ENCODE data around the gene TUBGCP3. TPM values are rescaled to one million over a fixed set of nuclear protein-coding genes. Genes with fewer than 3 reads are reported as not detected.
"Not testable (repeated sequence)": the region's sequence is repeated elsewhere in the genome, so short reads cannot be mapped to it uniquely, and the experiment has no call there.

Gene TUBGCP3
- total RNA-seq (40.7 TPM), polyA plus RNA-seq (10 to 100 TPM; 10.9 to 15.0 (median 13.3) TPM)

GRCh38 chr13:112587764-112588489 lies at the start of gene TUBGCP3:
TUBGCP3 (minus strand) TSS chr13:112588153; CDS start chr13:112587980, 173 bp downstream.
- H3K4me1 Mint-ChIP-seq, result peaks cover 16 to 48% (median 32%) of the 10 kb centered on the region in 4 donors
- H3K9me3 Mint-ChIP-seq, result peaks cover 0 to 4% (median 0%) of the 10 kb centered on the region in 7 donors
- Histone ChIP-seq H3K4me1 (ENCODE audit: control insufficient read depth, insufficient read depth, low read length, poor library complexity, severe bottlenecking) (peaks cover 30% of the 10 kb centered on the region), H3K9me3 (ENCODE audit: control insufficient read depth in 2 of 2, low read length in 2 of 2) (no peaks in the 10 kb centered on the region), H3K36me3 (ENCODE audit: control insufficient read depth, insufficient read depth, low read length) (no peaks in the 10 kb centered on the region), H3K27ac (ENCODE audit: insufficient read depth, low read length, poor library complexity, severe bottlenecking) (peak within 1 kb of the TSS; percentile 78), H3K4me3 (ENCODE audit: low read depth, low read length) (peak within 1 kb of the TSS; percentile 93), H3K27me3 (ENCODE audit: control insufficient read depth, insufficient read depth, low read length) (no peaks in the 10 kb centered on the region)
- ATAC-seq (ENCODE audit: low read depth in 2 of 2) (peak; percentile 85 to 88), DNase-seq (peak; percentile 63 to 89 (median 77))
- H3K36me3 Mint-ChIP-seq, result peaks cover 5% of the 10 kb centered on the region
- H3K27ac Mint-ChIP-seq, result peak within 1 kb of the TSS; percentile 77 to 96 (median 92)
- H3K4me3 Mint-ChIP-seq, result peak within 1 kb of the TSS; percentile 86 to 99 (median 93)
- H3K27me3 Mint-ChIP-seq, result peaks cover 5% of the 10 kb centered on the region

- no peak overlapping the region for H3K4me3 Mint-ChIP-seq
- ATAC-seq (ENCODE audit: low read depth in 2 of 2) (no peak), DNase-seq (no peak)
- Histone ChIP-seq H3K4me1 (ENCODE audit: control insufficient read depth, insufficient read depth, low read length, poor library complexity, severe bottlenecking) (peaks cover 13% of the 10 kb centered on the region), H3K36me3 (ENCODE audit: control insufficient read depth, insufficient read depth, low read length) (no peaks in the 10 kb centered on the region), H3K27ac (ENCODE audit: insufficient read depth, low read length, poor library complexity, severe bottlenecking) (no peak overlapping the region), H3K9me3 (ENCODE audit: control insufficient read depth in 2 of 2, low read length in 2 of 2) (no peaks in the 10 kb centered on the region), H3K27me3 (ENCODE audit: control insufficient read depth, insufficient read depth, low read length) (peaks cover 9% of the 10 kb centered on the region), H3K4me3 (ENCODE audit: low read depth, low read length) (no peak overlapping the region)
- peaks cover 17% of the 10 kb centered on the region for H3K27me3 Mint-ChIP-seq
- no peaks in the 10 kb centered on the region for H3K36me3 Mint-ChIP-seq
- H3K9me3 Mint-ChIP-seq, result no peaks in the 10 kb centered on the region
- H3K4me1 Mint-ChIP-seq, result peaks cover 5 to 20% (median 9%) of the 10 kb centered on the region in 4 donors
- no peak overlapping the region for H3K27ac Mint-ChIP-seq
Observed at GRCh38 chr13:112637017-112637801, 49.3 kb upstream of the TUBGCP3 start.

- peaks cover 13% of the 10 kb centered on the region for H3K4me1 ChIP-seq (ENCODE audit: control insufficient read depth, insufficient read depth, low read length, poor library complexity, severe bottlenecking)
- no peak overlapping the region for H3K4me3 ChIP-seq (ENCODE audit: low read depth, low read length)
- peaks cover 19% of the 10 kb centered on the region for H3K27me3 Mint-ChIP-seq
- no peaks in the 10 kb centered on the region for H3K9me3 ChIP-seq (ENCODE audit: control insufficient read depth in 2 of 2, low read length in 2 of 2)
- H3K27me3 ChIP-seq (ENCODE audit: control insufficient read depth, insufficient read depth, low read length), result peaks cover 9% of the 10 kb centered on the region
- no peaks in the 10 kb centered on the region for H3K9me3 Mint-ChIP-seq
- peaks cover 3 to 17% (median 9%) of the 10 kb centered on the region in 4 donors for H3K4me1 Mint-ChIP-seq
- no peaks in the 10 kb centered on the region for H3K36me3 Mint-ChIP-seq
- H3K27ac ChIP-seq (ENCODE audit: insufficient read depth, low read length, poor library complexity, severe bottlenecking), result no peak overlapping the region
- no peaks in the 10 kb centered on the region for H3K36me3 ChIP-seq (ENCODE audit: control insufficient read depth, insufficient read depth, low read length)
- DNase-seq (no peak), ATAC-seq (ENCODE audit: low read depth in 2 of 2) (no peak)
- H3K4me3 Mint-ChIP-seq, result no peak overlapping the region
- H3K27ac Mint-ChIP-seq, result no peak overlapping the region
Observed at GRCh38 chr13:112636401-112636975, 48.5 kb upstream of the TUBGCP3 start.

GRCh38 chr13:112635323-112635722 lies 47.4 kb upstream of the TUBGCP3 start:
- Mint-ChIP-seq H3K9me3 (no peaks in the 10 kb centered on the region), H3K27ac (no peak overlapping the region), H3K27me3 (peaks cover 26% of the 10 kb centered on the region), H3K4me1 (peaks cover 2 to 12% (median 7%) of the 10 kb centered on the region in 4 donors), H3K36me3 (no peaks in the 10 kb centered on the region), H3K4me3 (no peak overlapping the region)
- ATAC-seq (ENCODE audit: low read depth in 2 of 2) (no peak), DNase-seq (no peak)
- peaks cover 9% of the 10 kb centered on the region for H3K27me3 ChIP-seq (ENCODE audit: control insufficient read depth, insufficient read depth, low read length)
- no peak overlapping the region for H3K4me3 ChIP-seq (ENCODE audit: low read depth, low read length)
- no peaks in the 10 kb centered on the region for H3K36me3 ChIP-seq (ENCODE audit: control insufficient read depth, insufficient read depth, low read length)
- no peak overlapping the region for H3K27ac ChIP-seq (ENCODE audit: insufficient read depth, low read length, poor library complexity, severe bottlenecking)
- peaks cover 7% of the 10 kb centered on the region for H3K4me1 ChIP-seq (ENCODE audit: control insufficient read depth, insufficient read depth, low read length, poor library complexity, severe bottlenecking)
- no peaks in the 10 kb centered on the region for H3K9me3 ChIP-seq (ENCODE audit: control insufficient read depth in 2 of 2, low read length in 2 of 2)

GRCh38 chr13:112634102-112634501 lies 46.1 kb upstream of the TUBGCP3 start:
- H3K27me3 Mint-ChIP-seq, result peaks cover 21% of the 10 kb centered on the region
- no peak overlapping the region for H3K4me3 Mint-ChIP-seq
- H3K36me3 Mint-ChIP-seq, result no peaks in the 10 kb centered on the region
- H3K27ac ChIP-seq (ENCODE audit: insufficient read depth, low read length, poor library complexity, severe bottlenecking), result no peak overlapping the region
- H3K9me3 ChIP-seq (ENCODE audit: control insufficient read depth in 2 of 2, low read length in 2 of 2), result no peaks in the 10 kb centered on the region
- H3K9me3 Mint-ChIP-seq, result no peaks in the 10 kb centered on the region
- H3K27me3 ChIP-seq (ENCODE audit: control insufficient read depth, insufficient read depth, low read length), result peaks cover 4% of the 10 kb centered on the region
- peaks cover 6% of the 10 kb centered on the region for H3K4me1 ChIP-seq (ENCODE audit: control insufficient read depth, insufficient read depth, low read length, poor library complexity, severe bottlenecking)
- ATAC-seq (ENCODE audit: low read depth in 2 of 2) (no peak), DNase-seq (no peak)
- no peaks in the 10 kb centered on the region for H3K36me3 ChIP-seq (ENCODE audit: control insufficient read depth, insufficient read depth, low read length)
- no peak overlapping the region for H3K27ac Mint-ChIP-seq
- H3K4me1 Mint-ChIP-seq, result peaks cover 0 to 11% (median 0%) of the 10 kb centered on the region in 4 donors
- no peak overlapping the region for H3K4me3 ChIP-seq (ENCODE audit: low read depth, low read length)

- H3K9me3 Mint-ChIP-seq, H3K27ac Mint-ChIP-seq, H3K36me3 Mint-ChIP-seq: not testable (repeated sequence)
Observed at GRCh38 chr13:112630226-112630625, 42.3 kb upstream of the TUBGCP3 start.

GRCh38 chr13:112629161-112629560 lies 41.2 kb upstream of the TUBGCP3 start:
- H3K36me3 Mint-ChIP-seq, result no peaks in the 10 kb centered on the region
- H3K9me3 Mint-ChIP-seq, result no peaks in the 10 kb centered on the region
- no peaks in the 10 kb centered on the region for H3K27me3 ChIP-seq (ENCODE audit: control insufficient read depth, insufficient read depth, low read length)
- H3K4me3 Mint-ChIP-seq, result no peak overlapping the region
- H3K4me3 ChIP-seq (ENCODE audit: low read depth, low read length), result no peak overlapping the region
- no peaks in the 10 kb centered on the region for H3K4me1 Mint-ChIP-seq
- H3K9me3 ChIP-seq (ENCODE audit: control insufficient read depth in 2 of 2, low read length in 2 of 2), result no peaks in the 10 kb centered on the region
- ATAC-seq (ENCODE audit: low read depth in 2 of 2), result no peak
- no peaks in the 10 kb centered on the region for H3K4me1 ChIP-seq (ENCODE audit: control insufficient read depth, insufficient read depth, low read length, poor library complexity, severe bottlenecking)
- H3K27ac Mint-ChIP-seq, result no peak overlapping the region
- no peak overlapping the region for H3K27ac ChIP-seq (ENCODE audit: insufficient read depth, low read length, poor library complexity, severe bottlenecking)
- DNase-seq, result no peak
- H3K36me3 ChIP-seq (ENCODE audit: control insufficient read depth, insufficient read depth, low read length), result no peaks in the 10 kb centered on the region
- H3K27me3 Mint-ChIP-seq, result peaks cover 32% of the 10 kb centered on the region

More at GRCh38 chr13:112630226-112630625, 42.3 kb upstream of the TUBGCP3 start:
- H3K27ac ChIP-seq (ENCODE audit: insufficient read depth, low read length, poor library complexity, severe bottlenecking); H3K4me3 Mint-ChIP-seq; H3K27me3 ChIP-seq (ENCODE audit: control insufficient read depth, insufficient read depth, low read length); H3K4me1 Mint-ChIP-seq; ATAC-seq (ENCODE audit: low read depth in 2 of 2); DNase-seq; H3K4me3 ChIP-seq (ENCODE audit: low read depth, low read length); H3K4me1 ChIP-seq (ENCODE audit: control insufficient read depth, insufficient read depth, low read length, poor library complexity, severe bottlenecking); H3K9me3 ChIP-seq (ENCODE audit: control insufficient read depth in 2 of 2, low read length in 2 of 2); H3K36me3 ChIP-seq (ENCODE audit: control insufficient read depth, insufficient read depth, low read length): not testable (repeated sequence)
- H3K27me3 Mint-ChIP-seq, result peaks cover 27% of the 10 kb centered on the region

Data from CD4-positive, CD25-positive, alpha-beta regulatory T cell (primary cell).